ENCODE results near the gene HACL1. TPM values are rescaled to one million over a fixed set of nuclear protein-coding genes. Genes with fewer than 3 reads are reported as not detected.
A peak's percentile ranks its signal among the peaks of the same experiment; 100 is the strongest.

The HACL1 gene
- total RNA-seq, 1 donor = 32.4 TPM

- TF ChIP-seq, protein P1, sequence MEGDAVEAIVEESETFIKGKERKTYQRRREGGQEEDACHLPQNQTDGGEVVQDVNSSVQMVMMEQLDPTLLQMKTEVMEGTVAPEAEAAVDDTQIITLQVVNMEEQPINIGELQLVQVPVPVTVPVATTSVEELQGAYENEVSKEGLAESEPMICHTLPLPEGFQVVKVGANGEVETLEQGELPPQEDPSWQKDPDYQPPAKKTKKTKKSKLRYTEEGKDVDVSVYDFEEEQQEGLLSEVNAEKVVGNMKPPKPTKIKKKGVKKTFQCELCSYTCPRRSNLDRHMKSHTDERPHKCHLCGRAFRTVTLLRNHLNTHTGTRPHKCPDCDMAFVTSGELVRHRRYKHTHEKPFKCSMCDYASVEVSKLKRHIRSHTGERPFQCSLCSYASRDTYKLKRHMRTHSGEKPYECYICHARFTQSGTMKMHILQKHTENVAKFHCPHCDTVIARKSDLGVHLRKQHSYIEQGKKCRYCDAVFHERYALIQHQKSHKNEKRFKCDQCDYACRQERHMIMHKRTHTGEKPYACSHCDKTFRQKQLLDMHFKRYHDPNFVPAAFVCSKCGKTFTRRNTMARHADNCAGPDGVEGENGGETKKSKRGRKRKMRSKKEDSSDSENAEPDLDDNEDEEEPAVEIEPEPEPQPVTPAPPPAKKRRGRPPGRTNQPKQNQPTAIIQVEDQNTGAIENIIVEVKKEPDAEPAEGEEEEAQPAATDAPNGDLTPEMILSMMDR (IDR thresholded peaks at IDR 0.05; ENCODE audit: insufficient read depth, low read length) = no peak
- no peak overlapping the region for H3K4me3 ChIP-seq (ENCODE audit: low read depth, low read length)
- DNase-seq (ENCODE audit: low read depth) = no peak
Measured at GRCh38 chr3:15558581-15558980, 42.8 kb downstream of the HACL1 start.

GRCh38 chr3:15557511-15557946, 43.8 kb downstream of the HACL1 start:
- H3K4me3 ChIP-seq (ENCODE audit: low read depth, low read length) = no peak overlapping the region
- peak; percentile 85 for DNase-seq (ENCODE audit: low read depth)
- TF ChIP-seq, protein P1 (IDR thresholded peaks at IDR 0.05; ENCODE audit: insufficient read depth, low read length) = peak; percentile 51

- H3K4me3 ChIP-seq (ENCODE audit: low read depth, low read length) = no peak overlapping the region
- TF ChIP-seq, protein P1 (IDR thresholded peaks at IDR 0.05; ENCODE audit: insufficient read depth, low read length) = no peak
- DNase-seq (ENCODE audit: low read depth) = no peak
Measured at GRCh38 chr3:15556512-15556911, 44.9 kb downstream of the HACL1 start.

- no peak overlapping the region for H3K4me3 ChIP-seq (ENCODE audit: low read depth, low read length)
- TF ChIP-seq, protein P1 (IDR thresholded peaks at IDR 0.05; ENCODE audit: insufficient read depth, low read length) = no peak
- no peak for DNase-seq (ENCODE audit: low read depth)
Measured at GRCh38 chr3:15553749-15554148, 47.6 kb downstream of the HACL1 start.

DNA sequence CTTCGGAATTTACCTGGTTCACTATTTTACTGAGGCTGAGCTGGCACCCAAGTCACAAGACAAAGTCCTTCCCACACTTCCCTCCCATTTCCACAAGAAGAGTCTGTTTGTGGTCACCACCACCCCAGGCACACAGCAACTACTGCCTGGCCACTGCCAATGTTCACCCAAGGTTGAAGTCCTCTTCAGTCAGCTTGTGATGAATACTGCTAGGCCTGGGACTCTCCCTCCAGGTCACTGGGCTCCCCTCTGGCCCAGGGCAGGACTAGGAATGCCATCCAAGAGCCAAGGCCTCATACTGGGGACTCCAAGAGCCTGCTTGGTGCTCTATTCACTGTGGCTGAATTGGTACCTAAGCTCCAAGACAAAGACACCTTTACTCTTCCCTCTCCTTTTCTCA, 49.5 kb downstream of the HACL1 start:
- H3K4me3 ChIP-seq (ENCODE audit: low read depth, low read length) = no peak overlapping the region
- TF ChIP-seq, protein P1 (IDR thresholded peaks at IDR 0.05; ENCODE audit: insufficient read depth, low read length) = no peak
- DNase-seq (ENCODE audit: low read depth) = no peak

DNA sequence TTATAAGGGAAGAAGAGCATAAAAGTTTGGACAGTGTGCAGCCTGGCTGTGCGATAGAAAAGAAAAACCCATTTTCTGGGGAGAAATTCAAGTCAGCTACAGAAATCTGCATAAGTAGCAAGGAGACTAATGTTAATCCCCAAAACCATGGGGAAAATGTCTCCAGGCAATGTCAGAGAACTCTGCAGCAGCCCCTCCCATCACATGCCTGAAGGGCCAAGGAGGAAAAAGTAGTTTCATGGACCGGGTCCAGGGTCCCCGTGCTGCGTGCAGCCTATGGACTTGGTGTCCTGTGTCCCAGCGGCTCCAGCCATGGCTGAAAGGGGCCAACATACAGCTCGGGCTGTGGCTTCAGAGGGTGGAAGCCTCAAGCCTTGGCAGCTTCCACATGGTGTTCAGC, 51.5 kb downstream of the HACL1 start:
- TF ChIP-seq, protein P1 (IDR thresholded peaks at IDR 0.05; ENCODE audit: insufficient read depth, low read length) = no peak
- no peak for DNase-seq (ENCODE audit: low read depth)
- no peak overlapping the region for H3K4me3 ChIP-seq (ENCODE audit: low read depth, low read length)

GRCh38 chr3:15542614-15543013, 58.8 kb downstream of the HACL1 start:
- peak; percentile 17 for DNase-seq (ENCODE audit: low read depth)
- no peak overlapping the region for H3K4me3 ChIP-seq (ENCODE audit: low read depth, low read length)
- TF ChIP-seq, protein P1 (IDR thresholded peaks at IDR 0.05; ENCODE audit: insufficient read depth, low read length) = no peak
